GM19351 (cell line): ENCODE data around the gene MED31.
"Not testable (repeated sequence)": the region's sequence is repeated elsewhere in the genome, so short reads cannot be mapped to it uniquely, and the experiment has no call there.

Source experiments
- ATAC-seq: cut with Tn5 transposase; IDR thresholded peaks from one replicate; pipeline ENCODE4 v1.9.1; 2021; ENCODE audit warnings: mild to moderate bottlenecking, moderate library complexity; ENCODE audit not compliant: unreplicated experiment

Gene MED31

GRCh38 chr17:6651354-6651918 lies at the start of gene MED31, which contains the start of gene C17orf100:
MED31 (minus strand) TSS chr17:6651605; CDS start chr17:6651528, 77 bp downstream.
C17orf100 (plus strand) TSS chr17:6651762; CDS start chr17:6651914, 152 bp downstream.
- peak; percentile 85 for ATAC-seq

DNA sequence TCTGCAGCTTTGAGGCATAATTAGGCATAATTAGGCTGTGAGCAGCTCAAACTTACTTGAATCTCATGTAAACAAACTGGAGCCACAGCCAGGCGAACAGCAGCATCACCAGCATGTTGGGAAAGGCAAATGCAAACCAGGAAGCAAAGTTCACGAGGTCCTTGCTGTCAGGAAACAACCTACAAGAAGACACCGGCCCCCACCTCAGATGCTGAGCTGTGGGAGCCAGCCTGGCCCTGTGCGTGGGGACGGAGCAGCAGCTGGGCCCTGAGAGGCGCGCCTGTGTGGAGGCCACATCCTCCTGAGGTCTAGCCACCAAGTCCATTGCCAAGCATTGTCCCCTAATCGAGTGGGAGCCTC lies 49.5 kb upstream of the MED31 start:
- no peak for ATAC-seq

DNA sequence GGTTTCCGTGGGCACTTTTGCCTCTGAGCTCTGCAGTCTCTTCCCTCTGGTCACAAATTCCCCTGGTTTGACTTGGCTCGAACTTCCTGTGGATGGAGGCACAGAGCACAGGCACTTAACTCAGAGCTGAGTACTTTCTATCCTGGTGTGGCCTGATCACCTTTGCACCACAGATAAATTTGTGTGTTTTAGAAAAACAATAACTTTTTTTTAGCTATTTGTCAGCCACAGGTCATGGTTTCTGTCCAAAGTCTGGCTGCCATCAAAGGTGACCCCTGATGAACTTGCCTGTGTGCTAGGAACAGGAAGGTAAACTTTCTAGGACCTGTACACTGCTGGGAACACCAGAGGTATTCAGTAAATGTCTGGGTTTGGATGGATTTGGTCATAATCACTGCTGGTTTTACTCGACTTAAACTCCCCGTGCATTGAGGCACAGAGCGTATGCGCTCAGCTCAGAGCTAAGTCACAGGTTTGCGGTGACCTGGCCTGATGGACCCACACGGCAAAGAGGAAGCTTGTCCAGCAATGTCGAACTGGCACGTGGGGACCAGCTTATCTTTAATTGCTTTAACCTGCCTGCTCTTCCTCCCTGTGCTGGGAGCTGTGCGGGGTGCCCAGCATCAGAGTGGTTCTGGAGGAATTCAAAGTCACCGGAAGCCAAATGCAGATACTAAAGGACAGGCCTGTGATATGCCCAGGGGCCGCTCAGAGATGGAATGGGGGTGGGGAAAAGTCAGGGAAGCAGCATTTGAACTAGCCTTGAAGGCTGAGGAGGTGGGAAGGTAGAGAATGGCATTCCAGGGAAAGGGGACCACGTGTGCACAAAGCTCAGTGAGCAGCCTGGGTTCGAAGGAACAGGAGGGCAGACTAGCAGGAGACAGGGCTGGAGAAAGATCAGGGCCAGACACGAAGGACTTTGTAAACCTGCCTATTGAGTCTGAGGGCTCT lies 48.9 kb upstream of the MED31 start:
- no peak for ATAC-seq

- no peak for ATAC-seq
Measured at GRCh38 chr17:6698004-6698403, 46.6 kb upstream of the MED31 start.

DNA sequence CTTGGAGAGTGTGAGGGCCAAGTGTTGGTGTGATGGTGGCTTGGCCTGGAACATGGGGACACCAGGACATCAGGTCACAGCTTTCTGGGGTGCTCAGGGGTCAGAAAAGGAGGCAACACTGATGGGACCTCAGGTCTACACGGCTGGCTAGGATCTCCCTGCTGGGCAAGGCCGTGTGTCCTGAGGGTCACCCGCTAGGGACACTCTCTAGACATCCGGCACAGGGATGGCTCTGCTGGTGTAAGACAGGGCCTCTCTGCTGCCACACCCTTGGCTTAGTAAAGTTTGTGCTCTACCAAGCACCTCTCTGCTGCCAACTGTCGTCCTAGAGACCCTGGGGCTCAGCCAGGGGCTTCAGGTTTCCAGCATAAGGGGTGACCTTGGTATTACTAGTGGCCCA lies 45.5 kb upstream of the MED31 start:
- no peak for ATAC-seq

GRCh38 chr17:6695565-6695964 lies 44.2 kb upstream of the MED31 start:
- ATAC-seq = no peak

DNA sequence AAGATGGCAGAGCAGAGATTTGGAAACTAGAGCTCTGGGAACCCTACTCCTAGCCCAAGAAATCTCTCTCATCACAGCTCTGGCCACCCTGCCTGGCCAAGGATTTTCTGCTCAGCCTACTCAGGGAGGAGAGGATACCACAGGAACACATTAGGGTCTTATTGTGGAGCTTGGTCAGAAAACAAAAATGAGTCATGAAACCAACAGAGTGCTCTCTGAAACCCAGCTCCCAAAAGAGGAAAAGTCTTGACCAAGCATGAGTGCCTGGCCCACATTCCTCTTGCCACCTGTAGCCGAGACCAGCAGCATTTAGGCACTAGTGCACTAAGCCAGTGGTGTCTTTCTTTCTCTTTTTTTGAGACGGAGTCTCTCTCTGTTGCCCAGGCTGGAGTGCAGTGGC lies 43.6 kb upstream of the MED31 start:
- ATAC-seq = no peak

DNA sequence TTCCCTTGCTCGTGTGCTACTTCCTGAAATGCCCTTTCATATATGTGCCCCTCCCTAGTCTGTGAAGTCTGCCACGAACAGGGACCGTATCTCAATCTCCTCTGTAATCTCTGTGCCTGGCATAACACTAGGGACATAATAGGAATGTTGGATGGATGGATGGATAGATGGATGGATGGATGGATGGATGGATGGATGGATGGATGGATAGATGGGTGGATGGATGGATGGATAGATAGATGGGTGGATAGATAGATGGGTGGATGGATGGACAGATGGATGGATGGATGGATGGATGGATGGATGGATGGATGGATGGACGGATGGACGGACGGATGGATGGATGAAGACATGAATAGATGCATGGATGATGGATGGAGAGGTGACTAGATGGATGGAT lies 40.6 kb upstream of the MED31 start:
- not testable (repeated sequence) for ATAC-seq

- ATAC-seq = no peak
Measured at GRCh38 chr17:6691546-6691945, 40.1 kb upstream of the MED31 start.

DNA sequence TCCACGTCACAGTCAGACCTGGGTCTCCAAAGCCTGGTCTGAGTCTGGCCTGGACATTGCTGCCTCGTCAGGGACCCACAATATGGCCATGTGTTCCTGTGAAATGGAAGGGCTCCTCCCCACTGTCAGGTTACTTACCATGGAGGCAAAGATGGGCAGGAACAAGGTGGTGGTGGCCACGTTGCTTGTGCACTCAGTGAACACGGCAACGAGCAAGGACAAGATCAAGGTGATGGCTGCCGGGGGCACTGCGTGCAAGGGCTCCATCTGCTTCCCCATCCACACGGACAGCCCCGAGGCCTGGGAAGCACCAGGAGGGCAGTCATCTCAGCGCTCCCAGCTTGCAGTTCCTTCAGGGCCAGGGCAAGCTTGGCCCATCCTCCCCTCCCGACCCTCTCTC lies 39.2 kb upstream of the MED31 start:
- no peak for ATAC-seq

DNA sequence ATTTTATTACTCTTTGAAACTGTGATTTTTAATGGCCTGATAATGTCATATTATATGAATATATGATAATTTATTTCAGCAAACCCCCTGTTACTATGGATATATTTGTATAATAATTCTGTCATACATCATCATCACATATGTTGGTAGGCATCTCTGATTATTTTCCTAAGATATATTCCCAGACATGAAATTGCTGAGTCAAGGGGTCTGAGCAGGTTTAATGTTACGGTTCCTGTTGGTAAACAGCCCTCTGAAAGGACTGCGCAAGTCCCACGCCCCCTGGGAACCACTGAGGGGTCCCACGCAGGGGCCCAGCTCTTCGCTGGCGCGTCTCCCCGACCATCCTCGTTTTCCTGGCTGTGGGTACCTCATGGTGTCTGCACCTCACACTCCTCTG lies 37.5 kb upstream of the MED31 start:
- no peak for ATAC-seq

DNA sequence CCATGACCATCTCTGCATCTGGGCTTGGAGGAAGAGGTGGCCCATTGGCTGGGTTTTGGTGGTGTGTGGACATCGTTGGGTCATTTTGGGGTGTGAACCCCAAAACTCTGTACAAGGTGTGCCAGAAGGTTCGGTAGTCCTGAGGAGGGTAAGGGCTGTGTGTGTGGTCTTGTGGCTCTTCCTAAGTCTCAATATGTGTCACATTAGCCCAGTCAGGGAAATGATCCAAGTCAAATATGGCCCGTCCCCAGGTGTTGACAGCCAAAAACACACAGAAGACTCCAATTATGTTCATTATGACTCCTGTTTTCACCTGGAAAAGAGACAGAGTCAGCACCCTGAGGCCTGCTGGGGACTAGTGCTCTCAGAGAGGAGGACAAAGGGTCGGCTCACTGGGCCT lies 34.6 kb upstream of the MED31 start:
- no peak for ATAC-seq

DNA sequence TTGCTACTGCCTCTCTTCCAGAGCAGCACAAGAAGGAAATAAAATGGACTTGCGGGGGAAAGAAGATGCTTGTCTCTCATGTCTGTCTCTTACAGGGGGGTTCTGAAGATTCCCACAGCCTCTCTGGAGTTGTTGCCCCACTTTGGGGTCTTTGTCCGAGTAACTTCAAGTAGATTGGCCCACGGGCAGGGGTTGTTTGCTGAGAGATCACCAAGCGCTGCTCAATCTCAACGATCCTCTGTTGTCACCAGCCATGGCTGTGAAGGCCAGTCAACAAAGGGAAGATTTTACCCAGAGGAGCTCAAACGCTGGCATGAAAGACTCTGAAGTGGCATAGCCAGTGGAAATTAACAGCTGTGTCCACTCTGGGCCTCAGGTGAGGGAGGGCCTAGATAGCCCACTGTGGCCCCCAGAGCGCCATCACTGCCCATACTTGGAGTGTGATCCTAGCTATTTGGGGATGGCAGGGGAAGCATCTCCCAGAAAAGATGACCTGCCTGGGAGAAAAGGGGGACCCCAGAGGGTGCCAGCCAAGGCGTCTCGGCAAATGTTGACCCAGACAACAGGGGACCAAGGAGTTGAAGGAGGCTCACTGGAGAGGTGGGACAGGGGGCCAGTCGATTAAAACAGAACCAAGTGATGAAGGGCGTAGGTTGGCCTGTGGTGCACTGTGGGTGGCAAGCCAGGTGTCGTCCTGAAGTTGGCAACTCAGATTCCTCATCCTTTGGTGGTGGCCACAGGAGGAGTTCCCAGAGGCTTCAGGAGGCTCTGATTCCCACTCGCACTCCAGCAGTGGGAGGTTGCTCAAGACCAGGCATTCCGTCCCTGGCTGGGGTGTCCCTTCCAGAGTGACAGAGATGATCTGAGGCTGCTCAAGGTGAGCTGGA lies 33.7 kb upstream of the MED31 start:
- ATAC-seq = no peak

DNA sequence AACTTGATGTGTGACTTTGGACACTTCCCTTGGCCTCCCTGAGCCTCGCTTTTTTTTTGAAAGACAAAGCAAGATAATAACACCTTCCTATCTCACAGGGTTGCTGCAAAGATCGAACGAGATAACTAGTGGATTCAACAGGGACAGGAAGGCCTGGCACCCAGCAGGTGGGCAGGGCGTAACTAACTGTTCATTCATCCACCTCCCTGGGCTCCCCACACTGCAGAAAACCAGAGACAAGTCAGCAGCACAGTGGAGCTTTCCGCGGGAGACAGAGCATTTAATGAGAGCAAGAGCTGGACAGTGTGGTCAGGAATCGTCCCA lies 33.0 kb upstream of the MED31 start:
- no peak for ATAC-seq

DNA sequence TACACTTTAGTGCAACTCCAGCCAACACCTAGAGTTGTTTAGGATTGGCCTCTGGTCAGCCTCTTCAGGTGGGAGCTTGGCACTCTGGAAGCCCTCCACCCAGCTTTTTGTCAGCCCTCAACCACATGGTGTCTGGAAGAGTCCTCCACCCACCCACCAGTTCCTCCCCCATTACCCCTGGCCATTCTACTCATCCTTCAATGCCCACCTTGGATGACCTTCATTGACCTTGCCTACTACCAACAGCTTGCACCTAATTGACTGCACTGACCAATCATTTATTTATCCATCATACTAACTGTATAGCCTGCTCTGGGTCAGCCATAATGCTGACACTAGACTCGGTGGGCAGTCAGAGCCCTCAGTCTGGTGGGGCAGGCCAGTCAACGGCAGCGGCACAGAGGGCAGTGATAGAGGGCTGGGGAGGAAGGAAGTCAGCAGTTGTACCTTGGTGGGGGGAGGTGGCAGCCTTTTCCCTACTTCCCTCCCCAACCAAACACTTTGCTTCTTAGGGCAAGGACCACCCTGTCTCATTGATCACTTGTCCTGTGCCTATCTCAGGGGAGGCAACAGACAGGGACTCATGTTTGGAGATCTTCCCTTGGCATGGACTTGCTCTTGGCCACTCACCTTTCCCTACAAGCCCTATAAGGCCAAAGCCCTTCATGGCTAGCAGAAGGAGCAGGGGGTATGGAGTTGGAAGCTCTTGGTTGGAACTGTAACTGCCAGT lies 32.5 kb upstream of the MED31 start:
- ATAC-seq = no peak

DNA sequence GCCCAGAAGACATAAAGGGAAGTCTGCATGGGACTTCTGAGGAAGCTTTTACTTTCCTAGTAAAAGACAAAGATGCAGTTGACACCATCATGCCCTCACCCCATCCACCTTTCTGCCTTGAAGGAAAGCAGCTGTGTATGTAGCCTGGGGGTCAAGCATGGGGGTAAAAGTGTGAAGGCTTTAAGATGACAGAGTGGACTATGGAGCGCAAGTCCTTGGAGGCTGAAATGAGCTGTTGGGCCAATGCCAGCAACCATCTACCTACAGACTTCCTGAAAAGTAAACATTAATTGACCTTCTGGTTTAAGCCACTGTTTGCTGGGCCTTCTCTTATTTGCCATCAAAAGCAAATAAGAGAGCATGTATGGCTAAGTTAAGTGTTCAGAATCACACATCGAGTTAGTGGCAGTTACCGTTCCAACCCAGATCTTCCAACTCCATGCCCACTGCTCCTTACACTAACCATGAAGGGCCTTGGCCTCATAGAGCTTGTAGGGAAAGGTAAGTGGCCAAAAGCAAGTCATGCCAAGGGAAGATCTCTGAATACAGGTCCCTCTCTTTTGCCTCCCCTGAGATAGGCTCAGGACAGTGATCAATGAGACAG lies 31.8 kb upstream of the MED31 start:
- ATAC-seq = no peak

DNA sequence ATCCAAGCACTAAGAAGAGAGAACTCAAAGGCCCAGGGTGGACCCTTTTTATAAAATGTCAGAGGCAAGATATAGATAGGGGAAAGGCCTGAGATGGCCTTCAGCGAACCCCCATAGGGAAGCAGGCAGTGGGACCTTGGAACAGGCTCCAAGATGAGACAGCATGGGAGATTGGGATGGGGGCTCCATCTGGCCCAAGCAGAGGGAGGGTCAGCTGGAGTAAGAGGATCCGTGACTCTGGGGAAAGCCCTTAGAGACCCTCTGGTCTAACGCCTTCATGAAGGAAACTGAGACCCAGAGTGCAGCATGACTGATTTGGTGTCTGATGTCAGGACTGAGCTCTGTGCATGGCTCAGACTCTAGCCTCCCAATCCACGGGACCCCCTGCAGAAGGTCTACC lies 30.9 kb upstream of the MED31 start:
- ATAC-seq = no peak

GRCh38 chr17:6681671-6682070 lies 30.3 kb upstream of the MED31 start:
- no peak for ATAC-seq

DNA sequence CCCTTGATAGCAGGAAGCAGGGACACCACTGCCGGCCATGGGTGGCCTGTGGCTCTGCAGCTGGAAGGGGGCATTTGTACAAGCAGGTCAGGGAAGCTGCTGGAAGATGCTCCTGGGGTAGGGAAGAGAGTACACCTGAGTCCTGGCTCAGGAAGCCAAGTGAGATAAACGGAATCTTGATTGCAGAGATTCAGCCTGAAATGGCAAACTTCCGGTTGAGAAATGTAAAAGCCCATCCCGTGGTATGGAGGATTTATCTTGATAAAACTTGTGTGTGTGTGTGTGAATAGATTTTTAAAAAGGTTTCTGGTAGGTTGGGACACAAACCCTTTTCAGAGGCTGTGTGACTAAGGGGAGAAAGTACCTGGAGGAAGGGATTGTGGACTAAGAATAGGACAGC lies 29.8 kb upstream of the MED31 start:
- ATAC-seq = no peak

- no peak for ATAC-seq
Measured at GRCh38 chr17:6679241-6679640, 27.8 kb upstream of the MED31 start.

DNA sequence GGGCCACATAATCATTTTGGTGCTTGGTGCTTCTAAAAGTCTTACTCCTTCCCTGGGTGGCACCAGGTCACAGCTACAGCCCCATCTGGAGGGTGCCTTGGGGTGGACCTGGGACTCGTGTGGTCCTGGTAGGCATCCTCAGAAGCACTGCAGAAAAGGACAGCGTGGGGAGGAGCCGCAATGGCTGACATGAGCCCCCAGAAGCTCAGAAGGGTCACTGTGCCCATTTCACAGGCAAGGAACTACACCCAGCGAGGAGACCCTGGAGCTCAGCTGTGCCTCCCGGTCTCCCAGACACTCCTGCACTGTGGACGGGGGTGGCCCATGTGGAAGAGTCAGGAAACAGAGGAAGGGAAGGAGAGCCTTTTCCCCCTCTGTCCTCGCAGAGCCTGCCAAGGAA lies 26.5 kb upstream of the MED31 start:
- ATAC-seq = no peak
